ENCODE measurements around the gene BRMS1. TPM values are rescaled to one million over a fixed set of nuclear protein-coding genes. Genes with fewer than 3 reads are reported as not detected.

BRMS1 gene
- total RNA-seq, 2 donors from 2014 or later: 19.2 to 33.3 TPM

DNA sequence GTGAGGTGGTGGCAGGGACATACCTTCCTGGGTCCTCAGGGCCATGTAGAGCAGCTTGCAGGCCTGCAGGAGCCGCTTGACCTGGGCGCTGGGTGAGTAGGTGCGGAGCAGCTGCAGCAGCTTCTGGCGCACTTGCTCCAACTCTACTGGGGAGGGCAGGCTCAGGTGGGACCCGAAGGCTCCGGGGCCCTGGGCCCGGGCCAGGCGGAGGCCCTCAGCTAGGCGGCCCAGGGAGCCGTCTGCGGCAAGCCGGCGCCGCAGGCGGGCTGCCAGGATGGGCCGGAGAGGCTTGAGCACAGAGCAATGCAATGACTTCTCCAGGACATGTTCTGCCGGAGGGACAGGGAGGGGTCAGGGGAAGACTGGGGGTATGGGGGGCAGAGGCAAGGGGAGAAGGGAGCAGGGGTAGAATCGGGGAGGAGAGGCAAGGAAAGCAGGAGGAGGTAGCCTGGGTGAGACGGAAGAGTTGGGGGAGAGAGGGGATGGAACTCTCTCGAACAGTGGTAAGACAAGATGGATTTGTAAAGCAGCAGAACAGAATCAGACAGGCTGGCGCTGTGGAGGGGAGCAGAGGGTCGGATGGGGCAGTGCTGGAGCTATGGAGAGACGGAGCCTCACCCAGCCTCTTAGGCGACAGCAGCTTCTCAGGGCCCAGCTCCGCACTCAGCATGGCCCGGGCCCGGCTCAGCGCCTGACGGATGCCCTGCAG is 10.9 kb downstream of the BRMS1 start:
- H3K4me3 ChIP-seq: no peak overlapping the region
- no peak overlapping the region for H3K27ac ChIP-seq
- no peaks in the 10 kb centered on the region for H3K9me3 ChIP-seq
- TF ChIP-seq CTCF (IDR thresholded peaks at IDR 0.05): no peak
- no peak for DNase-seq (ENCODE audit: low spot score)
- H3K4me1 ChIP-seq: peaks cover 0 to 26% of the 10 kb centered on the region in 2 donors
- no peaks in the 10 kb centered on the region for H3K27me3 ChIP-seq
- peaks cover 7% of the 10 kb centered on the region for H3K36me3 ChIP-seq

DNA sequence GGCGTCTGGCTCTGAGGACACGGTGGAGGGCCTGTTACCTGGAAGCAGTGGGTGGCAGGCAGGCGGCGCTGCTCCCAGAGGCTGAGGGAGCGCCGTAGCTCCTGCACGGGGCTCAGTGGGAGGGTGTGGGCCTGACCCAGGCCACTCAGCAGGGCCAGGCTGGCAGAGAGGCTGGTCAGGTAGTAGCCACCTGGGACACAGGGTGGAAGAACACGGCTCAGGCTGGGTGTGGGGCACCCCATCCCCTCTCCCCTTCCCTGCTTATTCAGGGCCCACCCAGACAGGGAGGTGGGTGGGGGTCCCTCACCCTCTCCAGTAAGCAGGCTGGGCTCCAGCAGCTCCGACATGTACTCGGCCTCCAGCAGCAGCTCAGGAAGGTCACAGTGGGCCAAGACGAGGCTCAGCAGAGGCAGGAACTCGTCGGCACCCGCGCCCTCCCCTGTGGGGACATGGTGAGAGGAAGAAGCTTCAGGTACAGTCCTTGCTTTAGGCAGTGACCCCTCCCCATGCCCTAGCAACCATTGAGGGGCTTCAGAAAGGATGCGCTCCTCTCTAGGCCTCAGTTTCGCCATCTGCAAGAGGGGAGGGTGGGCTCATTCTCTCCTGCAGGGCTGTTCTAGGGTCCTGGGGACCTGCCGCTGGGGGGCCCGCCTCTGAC is 11.6 kb downstream of the BRMS1 start:
- peaks cover 0 to 33% of the 10 kb centered on the region in 2 donors for H3K4me1 ChIP-seq
- no peak overlapping the region for H3K27ac ChIP-seq
- H3K4me3 ChIP-seq: no peak overlapping the region
- TF ChIP-seq CTCF (IDR thresholded peaks at IDR 0.05): no peak
- no peak for DNase-seq (ENCODE audit: low spot score)
- H3K27me3 ChIP-seq: no peaks in the 10 kb centered on the region
- H3K36me3 ChIP-seq: peaks cover 5% of the 10 kb centered on the region
- H3K9me3 ChIP-seq: no peaks in the 10 kb centered on the region

GRCh38 chr11:66332371-66333219 is 12.3 kb downstream of the BRMS1 start:
- no peak for DNase-seq (ENCODE audit: low spot score)
- no peaks in the 10 kb centered on the region for H3K27me3 ChIP-seq
- H3K4me1 ChIP-seq: peaks cover 0 to 41% of the 10 kb centered on the region in 2 donors
- peaks cover 4% of the 10 kb centered on the region for H3K36me3 ChIP-seq
- no peak overlapping the region for H3K27ac ChIP-seq
- H3K9me3 ChIP-seq: no peaks in the 10 kb centered on the region
- no peak for TF ChIP-seq CTCF (IDR thresholded peaks at IDR 0.05)
- H3K4me3 ChIP-seq: no peak overlapping the region

DNA sequence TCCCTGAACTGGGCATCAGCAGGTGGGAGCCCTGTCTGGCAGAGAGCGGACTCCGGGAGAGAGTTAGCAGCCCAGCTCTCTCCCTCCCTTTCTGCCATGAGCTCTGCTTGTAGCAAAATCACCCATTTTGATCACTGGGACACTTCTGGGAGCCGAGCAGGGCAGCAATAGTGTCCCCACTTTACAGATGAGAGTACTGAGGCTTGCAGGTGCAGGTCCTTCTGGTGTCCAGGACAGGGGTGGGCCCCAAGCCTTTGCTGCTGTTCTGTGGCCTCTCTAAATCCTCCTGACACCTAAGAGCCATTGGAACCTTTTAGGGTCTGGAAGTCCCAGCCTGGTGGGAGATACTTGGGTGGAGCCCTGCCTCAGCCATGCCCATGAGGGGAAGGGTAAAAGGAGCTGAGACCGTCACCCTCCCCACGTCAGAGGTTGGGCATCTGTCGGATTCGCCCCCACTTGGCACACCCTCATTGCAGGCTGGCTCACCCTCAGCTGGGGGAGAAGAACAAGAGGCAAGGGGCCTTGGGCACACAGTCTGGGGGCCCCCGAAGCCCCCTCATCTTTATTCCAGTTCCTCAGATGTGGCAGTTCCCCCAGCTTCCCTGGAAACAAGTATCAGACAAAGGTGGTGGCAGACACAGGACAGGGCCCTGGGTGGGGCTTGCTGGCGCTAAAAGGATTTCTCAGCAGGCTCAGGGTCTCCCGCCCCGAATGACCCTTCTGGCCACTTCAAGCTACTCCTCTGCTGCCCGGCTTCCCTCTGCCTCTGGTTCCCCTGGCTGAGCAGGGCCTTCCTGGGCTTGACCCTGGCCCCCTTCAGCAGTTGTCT is 13.1 kb downstream of the BRMS1 start:
- no peak for TF ChIP-seq CTCF (IDR thresholded peaks at IDR 0.05)
- no peaks in the 10 kb centered on the region for H3K27me3 ChIP-seq
- H3K9me3 ChIP-seq: no peaks in the 10 kb centered on the region
- DNase-seq (ENCODE audit: low spot score): no peak
- no peak overlapping the region for H3K4me3 ChIP-seq
- no peak overlapping the region for H3K27ac ChIP-seq
- peaks cover 4 to 46% of the 10 kb centered on the region in 2 donors for H3K4me1 ChIP-seq
- no peaks in the 10 kb centered on the region for H3K36me3 ChIP-seq

GRCh38 chr11:66330931-66331330 is 14.0 kb downstream of the BRMS1 start:
- Histone ChIP-seq H3K27me3 (no peaks in the 10 kb centered on the region), H3K27ac (no peak overlapping the region), H3K36me3 (no peaks in the 10 kb centered on the region), H3K9me3 (no peaks in the 10 kb centered on the region), H3K4me1 (peaks cover 4 to 46% of the 10 kb centered on the region in 2 donors), H3K4me3 (no peak overlapping the region)
- no peak for TF ChIP-seq CTCF (IDR thresholded peaks at IDR 0.05)
- DNase-seq (ENCODE audit: low spot score): no peak
